Neutrophil (primary cell): ENCODE data around the gene STUB1.

ENCODE experiments used
- H3K27ac ChIP-seq: fragments of 200-600 bp; sonication (generic); 2 replicates; pipeline ENCODE4 v1.5.1; 2016; ENCODE audit warnings: mild to moderate bottlenecking, moderate library complexity
- H3K27me3 ChIP-seq: fragments of 200-600 bp; sonication (generic); 2 replicates; pipeline ENCODE4 v1.6.0; 2016; ENCODE audit warnings: mild to moderate bottlenecking
- H3K36me3 ChIP-seq: fragments of 200-600 bp; sonication (generic); 2 replicates; pipeline ENCODE4 v1.5.1; 2017
- H3K4me1 ChIP-seq, 2 experiments: fragments of 200-600 bp in 1 of 2; sonication (generic) in 1 of 2; 1 replicate in 1 of 2; 2 replicates in 1 of 2; pipeline versions ENCODE4 v1.5.1 to v1.6.1; 2013 to 2016; ENCODE audit warnings: low read depth in 1 of 2, low read length in 1 of 2, mild to moderate bottlenecking in 1 of 2, moderate library complexity in 1 of 2; ENCODE audit not compliant: control insufficient read depth in 1 of 2, insufficient read depth in 1 of 2
- H3K4me3 ChIP-seq, 2 experiments: fragments of 200-600 bp in 1 of 2; sonication (generic) in 1 of 2; 1 replicate in 1 of 2; 2 replicates in 1 of 2; pipeline ENCODE4 v1.5.1; 2013 to 2016; ENCODE audit warnings: low read depth in 1 of 2, low read length in 1 of 2, mild to moderate bottlenecking in 1 of 2, moderate library complexity in 1 of 2
- H3K9me3 ChIP-seq: fragments of 200-600 bp; sonication (generic); 2 replicates; pipeline ENCODE4 v1.5.1; 2016
- TF ChIP-seq, protein P1 (sequence below): fragments of 200-600 bp; sonication (generic); IDR thresholded peaks from 2 replicates; pipeline ENCODE4 v1.5.1; 2016; ENCODE audit warnings: antibody characterized with exemption

The STUB1 gene

DNA sequence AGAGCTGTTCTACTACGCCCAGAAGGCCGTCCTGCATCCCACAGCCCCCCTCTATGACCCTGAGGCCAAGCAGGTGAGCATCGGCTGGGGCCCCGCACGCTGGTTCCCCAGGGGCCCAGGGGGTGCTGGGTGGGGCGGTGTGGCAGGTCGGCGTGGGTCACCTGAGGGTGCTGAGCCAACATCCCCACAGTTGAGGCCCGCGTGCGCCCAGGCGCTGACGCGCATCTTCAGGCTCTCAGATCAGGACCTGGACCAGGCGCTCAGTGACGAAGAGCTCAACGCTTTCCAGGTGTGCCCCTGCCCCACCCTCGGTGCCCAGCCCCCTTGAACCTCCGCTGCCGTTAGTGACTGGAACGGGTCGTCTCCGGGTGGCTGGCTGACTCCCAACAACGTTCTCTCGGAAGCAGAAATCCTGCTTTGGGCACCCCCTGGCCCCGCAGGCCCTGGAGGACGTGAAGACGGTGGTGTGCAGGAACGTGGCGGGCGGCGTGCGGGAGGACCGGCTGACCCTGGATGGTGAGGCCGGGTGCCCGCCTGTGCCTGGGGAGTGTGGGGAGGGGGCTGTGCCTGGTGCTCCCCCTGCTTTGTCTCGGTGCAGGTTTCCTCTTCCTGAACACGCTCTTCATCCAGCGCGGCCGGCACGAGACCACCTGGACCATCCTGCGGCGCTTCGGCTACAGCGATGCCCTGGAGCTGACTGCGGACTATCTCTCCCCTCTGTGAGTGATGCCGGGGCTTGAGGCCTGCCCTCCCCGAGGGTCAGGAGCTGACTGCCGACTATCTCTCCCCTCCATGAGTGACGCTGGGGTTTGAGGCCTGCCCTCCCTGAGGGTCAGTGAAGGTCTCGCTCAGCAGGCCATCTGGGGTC is 9.5 kb upstream of the STUB1 start:
- Histone ChIP-seq H3K36me3 (peaks cover 56% of the 10 kb centered on the region), H3K4me1 (peaks cover 17 to 31% of the 10 kb centered on the region in 2 experiments), H3K9me3 (no peaks in the 10 kb centered on the region), H3K27ac (no peak overlapping the region), H3K4me3 (no peak overlapping the region), H3K27me3 (peaks cover 18% of the 10 kb centered on the region)
- TF ChIP-seq, protein P1, sequence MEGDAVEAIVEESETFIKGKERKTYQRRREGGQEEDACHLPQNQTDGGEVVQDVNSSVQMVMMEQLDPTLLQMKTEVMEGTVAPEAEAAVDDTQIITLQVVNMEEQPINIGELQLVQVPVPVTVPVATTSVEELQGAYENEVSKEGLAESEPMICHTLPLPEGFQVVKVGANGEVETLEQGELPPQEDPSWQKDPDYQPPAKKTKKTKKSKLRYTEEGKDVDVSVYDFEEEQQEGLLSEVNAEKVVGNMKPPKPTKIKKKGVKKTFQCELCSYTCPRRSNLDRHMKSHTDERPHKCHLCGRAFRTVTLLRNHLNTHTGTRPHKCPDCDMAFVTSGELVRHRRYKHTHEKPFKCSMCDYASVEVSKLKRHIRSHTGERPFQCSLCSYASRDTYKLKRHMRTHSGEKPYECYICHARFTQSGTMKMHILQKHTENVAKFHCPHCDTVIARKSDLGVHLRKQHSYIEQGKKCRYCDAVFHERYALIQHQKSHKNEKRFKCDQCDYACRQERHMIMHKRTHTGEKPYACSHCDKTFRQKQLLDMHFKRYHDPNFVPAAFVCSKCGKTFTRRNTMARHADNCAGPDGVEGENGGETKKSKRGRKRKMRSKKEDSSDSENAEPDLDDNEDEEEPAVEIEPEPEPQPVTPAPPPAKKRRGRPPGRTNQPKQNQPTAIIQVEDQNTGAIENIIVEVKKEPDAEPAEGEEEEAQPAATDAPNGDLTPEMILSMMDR: no peak

- peaks cover 26% of the 10 kb centered on the region for H3K27me3 ChIP-seq
- peaks cover 56% of the 10 kb centered on the region for H3K36me3 ChIP-seq
- TF ChIP-seq, protein P1: no peak
- H3K27ac ChIP-seq: no peak overlapping the region
- no peak overlapping the region for H3K4me3 ChIP-seq
- no peaks in the 10 kb centered on the region for H3K9me3 ChIP-seq
- H3K4me1 ChIP-seq: peaks cover 18 to 38% of the 10 kb centered on the region in 2 experiments
Measured at GRCh38 chr16:671353-672131, 8.7 kb upstream of the STUB1 start.

GRCh38 chr16:672371-672770 is 7.8 kb upstream of the STUB1 start:
- Histone ChIP-seq H3K27ac (no peak overlapping the region), H3K9me3 (no peaks in the 10 kb centered on the region), H3K36me3 (peaks cover 56% of the 10 kb centered on the region), H3K4me1 (peaks cover 24 to 45% of the 10 kb centered on the region in 2 experiments), H3K4me3 (no peak overlapping the region), H3K27me3 (peaks cover 34% of the 10 kb centered on the region)
- TF ChIP-seq, protein P1: no peak

- TF ChIP-seq, protein P1: no peak
- no peak overlapping the region for H3K27ac ChIP-seq
- no peaks in the 10 kb centered on the region for H3K9me3 ChIP-seq
- H3K4me1 ChIP-seq: peaks cover 23 to 45% of the 10 kb centered on the region in 2 experiments
- no peak overlapping the region for H3K4me3 ChIP-seq
- H3K36me3 ChIP-seq: peaks cover 56% of the 10 kb centered on the region
- H3K27me3 ChIP-seq: peaks cover 39% of the 10 kb centered on the region
Measured at GRCh38 chr16:672851-673250, 7.4 kb upstream of the STUB1 start.

DNA sequence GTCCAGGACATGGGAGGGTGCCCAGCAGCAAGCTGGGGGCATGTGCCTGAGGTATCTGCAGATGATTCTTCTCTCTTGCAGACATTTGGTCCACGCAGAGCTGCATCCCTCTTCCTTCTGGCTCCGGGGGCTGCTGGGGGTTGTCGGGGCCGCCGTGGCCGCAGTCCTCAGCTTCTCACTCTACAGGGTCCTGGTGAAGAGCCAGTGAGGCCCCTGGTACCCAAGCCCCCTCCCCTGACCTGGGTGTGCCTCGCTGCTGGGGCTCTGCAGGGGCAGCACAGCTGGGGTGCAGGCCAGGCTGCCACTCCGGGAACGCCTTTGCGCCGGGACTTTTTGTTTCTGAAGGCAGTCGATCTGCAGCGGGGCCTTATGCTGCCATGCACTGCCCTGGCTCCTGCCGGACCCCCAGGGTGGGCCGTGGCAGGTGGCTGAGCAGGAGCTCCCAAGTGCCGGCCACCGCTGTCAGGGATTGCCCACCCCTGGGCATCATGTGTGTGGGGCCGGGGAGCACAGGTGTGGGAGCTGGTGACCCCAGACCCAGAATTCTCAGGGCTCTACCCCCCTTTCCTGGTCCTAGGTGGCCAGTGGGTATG is 6.7 kb upstream of the STUB1 start:
- H3K4me1 ChIP-seq: peaks cover 19 to 39% of the 10 kb centered on the region in 2 experiments
- H3K4me3 ChIP-seq: no peak overlapping the region
- H3K9me3 ChIP-seq: no peaks in the 10 kb centered on the region
- H3K36me3 ChIP-seq: peaks cover 56% of the 10 kb centered on the region
- no peak overlapping the region for H3K27ac ChIP-seq
- H3K27me3 ChIP-seq: peaks cover 44% of the 10 kb centered on the region
- TF ChIP-seq, protein P1: no peak
